Adrenal gland (tissue), 5 donors: ENCODE results near the gene HMGB1.

Experiments used
- POLR2A ChIP-seq, 2 donors: fragments of 450-650 bp; IDR thresholded peaks; one replicate each; pipeline ENCODE4 v1.6.1; 2017; ENCODE audit warnings: antibody characterized with exemption in 2 of 2, mild to moderate bottlenecking in 2 of 2, moderate library complexity in 1 of 2
- TF ChIP-seq, protein P1 (sequence below), 6 experiments: fragments of 450-650 bp in 4 of 6; fragments of 200-600 bp in 2 of 6; sonication (generic) in 1 of 6; IDR thresholded peaks; 1 replicate in 5 of 6; 2 replicates in 1 of 6; pipeline versions ENCODE4 v1.5.1 to v1.8.0; 2016 to 2021; ENCODE audit warnings: antibody characterized with exemption in 6 of 6, mild to moderate bottlenecking in 2 of 6, moderate library complexity in 1 of 6
- donor health status: DM: no; HTN: no; CAD: no.

GRCh38 chr13:30495746-30496145 lies 30.0 kb upstream of the HMGB1 start:
- no peak for TF ChIP-seq POLR2A (IDR thresholded peaks at IDR 0.05)
- TF ChIP-seq, protein P1, sequence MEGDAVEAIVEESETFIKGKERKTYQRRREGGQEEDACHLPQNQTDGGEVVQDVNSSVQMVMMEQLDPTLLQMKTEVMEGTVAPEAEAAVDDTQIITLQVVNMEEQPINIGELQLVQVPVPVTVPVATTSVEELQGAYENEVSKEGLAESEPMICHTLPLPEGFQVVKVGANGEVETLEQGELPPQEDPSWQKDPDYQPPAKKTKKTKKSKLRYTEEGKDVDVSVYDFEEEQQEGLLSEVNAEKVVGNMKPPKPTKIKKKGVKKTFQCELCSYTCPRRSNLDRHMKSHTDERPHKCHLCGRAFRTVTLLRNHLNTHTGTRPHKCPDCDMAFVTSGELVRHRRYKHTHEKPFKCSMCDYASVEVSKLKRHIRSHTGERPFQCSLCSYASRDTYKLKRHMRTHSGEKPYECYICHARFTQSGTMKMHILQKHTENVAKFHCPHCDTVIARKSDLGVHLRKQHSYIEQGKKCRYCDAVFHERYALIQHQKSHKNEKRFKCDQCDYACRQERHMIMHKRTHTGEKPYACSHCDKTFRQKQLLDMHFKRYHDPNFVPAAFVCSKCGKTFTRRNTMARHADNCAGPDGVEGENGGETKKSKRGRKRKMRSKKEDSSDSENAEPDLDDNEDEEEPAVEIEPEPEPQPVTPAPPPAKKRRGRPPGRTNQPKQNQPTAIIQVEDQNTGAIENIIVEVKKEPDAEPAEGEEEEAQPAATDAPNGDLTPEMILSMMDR (IDR thresholded peaks at IDR 0.05) = no peak
